ENCODE results near the gene MAGI1.

DNA sequence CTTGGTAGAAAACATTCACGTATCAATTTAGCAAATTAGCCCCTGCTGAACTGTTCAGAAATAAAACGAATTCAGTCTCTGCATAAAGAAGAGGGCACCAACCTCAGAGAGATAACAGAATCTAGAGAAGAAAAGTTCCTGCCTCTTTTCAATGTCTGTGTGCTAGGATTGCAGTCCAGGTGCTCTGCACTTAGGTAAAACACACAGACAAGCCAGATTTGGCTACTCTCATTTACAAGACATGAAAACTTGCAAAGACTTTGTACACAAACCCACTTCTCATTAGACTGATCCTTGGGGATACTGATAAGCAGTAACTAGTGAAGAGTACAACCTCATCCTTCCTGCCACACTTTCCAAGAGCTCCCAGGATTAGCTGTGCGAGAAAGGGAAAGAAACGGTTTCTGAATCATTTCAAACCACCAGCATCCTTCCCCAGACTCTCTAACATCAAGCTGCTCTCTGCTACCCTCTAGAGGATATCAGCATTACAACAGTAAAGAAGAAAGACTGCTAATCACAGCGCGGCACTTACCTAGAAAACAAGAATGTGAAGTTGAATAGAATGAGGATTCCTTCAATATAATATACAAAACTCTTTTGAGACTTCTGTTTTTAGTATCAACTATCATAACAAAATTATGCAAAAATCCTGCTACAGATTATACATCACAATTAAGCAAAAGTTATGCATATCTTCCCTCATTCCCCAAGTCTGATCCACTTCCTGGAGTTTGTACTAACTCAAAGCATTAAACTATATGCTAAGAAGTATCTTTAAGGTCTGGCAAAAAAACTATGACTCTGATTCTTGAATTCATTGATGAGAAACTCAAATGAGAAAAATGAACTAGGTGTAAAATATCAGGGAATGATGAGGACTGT, 306.4 kb downstream of the MAGI1 start:
- TF ChIP-seq, protein P1, sequence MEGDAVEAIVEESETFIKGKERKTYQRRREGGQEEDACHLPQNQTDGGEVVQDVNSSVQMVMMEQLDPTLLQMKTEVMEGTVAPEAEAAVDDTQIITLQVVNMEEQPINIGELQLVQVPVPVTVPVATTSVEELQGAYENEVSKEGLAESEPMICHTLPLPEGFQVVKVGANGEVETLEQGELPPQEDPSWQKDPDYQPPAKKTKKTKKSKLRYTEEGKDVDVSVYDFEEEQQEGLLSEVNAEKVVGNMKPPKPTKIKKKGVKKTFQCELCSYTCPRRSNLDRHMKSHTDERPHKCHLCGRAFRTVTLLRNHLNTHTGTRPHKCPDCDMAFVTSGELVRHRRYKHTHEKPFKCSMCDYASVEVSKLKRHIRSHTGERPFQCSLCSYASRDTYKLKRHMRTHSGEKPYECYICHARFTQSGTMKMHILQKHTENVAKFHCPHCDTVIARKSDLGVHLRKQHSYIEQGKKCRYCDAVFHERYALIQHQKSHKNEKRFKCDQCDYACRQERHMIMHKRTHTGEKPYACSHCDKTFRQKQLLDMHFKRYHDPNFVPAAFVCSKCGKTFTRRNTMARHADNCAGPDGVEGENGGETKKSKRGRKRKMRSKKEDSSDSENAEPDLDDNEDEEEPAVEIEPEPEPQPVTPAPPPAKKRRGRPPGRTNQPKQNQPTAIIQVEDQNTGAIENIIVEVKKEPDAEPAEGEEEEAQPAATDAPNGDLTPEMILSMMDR (IDR thresholded peaks at IDR 0.05) = peak; percentile 89
- no peak for TF ChIP-seq EZH2 (IDR thresholded peaks at IDR 0.05; ENCODE audit: borderline replicate concordance, insufficient read depth, low read depth, low read length, poor library complexity, severe bottlenecking)
